Spleen (tissue), 7 donors: ENCODE data around the gene FURIN.

Experiments
- POLR2A ChIP-seq, 3 donors: fragments of 450-650 bp; IDR thresholded peaks; one replicate each; pipeline ENCODE4 v1.5.1; 2017; ENCODE audit warnings: antibody characterized with exemption in 3 of 3, mild to moderate bottlenecking in 1 of 3
- POLR2AphosphoS5 ChIP-seq, 3 donors: sonication (generic); formaldehyde crosslinking; IDR thresholded peaks; one replicate each; pipeline ENCODE4 v1.5.1; 2017; ENCODE audit warnings: antibody characterized with exemption in 3 of 3
- TF ChIP-seq, protein P1 (sequence below), 11 experiments: fragments of 200-600 bp in 7 of 11; fragments of 450-650 bp in 4 of 11; sonication (generic) in 4 of 11; IDR thresholded peaks in 8 of 11; conservative IDR thresholded peaks in 3 of 11; 1 replicate in 7 of 11; 2 replicates in 4 of 11; pipeline versions ENCODE4 v1.4.0 to v1.8.0; 2016 to 2021; ENCODE audit warnings: antibody characterized with exemption in 11 of 11, inconsistent platforms in 4 of 11, mild to moderate bottlenecking in 1 of 11
- donor health status: DM: no; HTN: no; CAD: no; lungs with moderate emphysema.
- donor health status: DM: no; HTN: no; CAD: no.
- donor health status: DM: no; HTN: no; CAD: no.

DNA sequence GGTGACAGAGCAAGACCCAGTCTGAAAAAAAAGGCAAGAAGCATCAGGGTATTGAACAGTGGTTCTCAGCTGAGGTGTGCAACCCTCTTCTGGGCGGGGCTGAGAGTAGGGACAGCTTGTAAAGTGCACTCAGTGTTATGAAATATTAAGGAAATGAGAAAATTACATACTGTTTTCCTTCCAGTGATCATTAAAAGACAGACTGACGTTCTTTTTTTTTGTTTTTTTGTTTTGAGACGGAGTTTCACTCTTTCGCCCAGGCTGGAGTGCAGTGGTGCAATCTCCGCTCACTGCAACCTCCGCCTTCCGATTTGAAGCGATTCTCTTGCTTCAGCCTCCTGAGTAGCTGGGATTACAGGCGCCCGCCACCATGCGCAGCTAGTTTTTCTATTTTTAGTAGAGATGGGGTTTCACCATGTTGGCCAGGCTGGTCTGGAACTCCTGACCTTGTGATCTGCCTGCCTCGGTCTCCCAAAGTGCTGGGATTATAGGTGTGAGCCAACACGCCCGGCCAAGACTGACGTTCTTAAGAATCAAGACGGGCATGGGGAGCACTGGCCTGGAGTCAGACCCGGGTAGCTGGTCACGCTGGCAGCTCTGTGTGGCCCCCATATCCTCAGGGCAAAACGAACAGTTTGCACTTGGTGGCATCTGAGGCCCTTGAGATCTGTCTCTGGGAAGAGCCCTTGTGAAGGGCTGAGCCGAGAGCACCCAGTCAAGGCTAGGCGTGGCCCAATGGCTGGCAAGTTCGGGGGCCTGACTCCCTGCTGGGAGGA, 46.1 kb downstream of the FURIN start:
- TF ChIP-seq POLR2A (IDR thresholded peaks at IDR 0.05) (no peak), POLR2AphosphoS5 (IDR thresholded peaks at IDR 0.05) (peak in 2 of 3 donors; percentile 23 to 68)
- TF ChIP-seq, protein P1, sequence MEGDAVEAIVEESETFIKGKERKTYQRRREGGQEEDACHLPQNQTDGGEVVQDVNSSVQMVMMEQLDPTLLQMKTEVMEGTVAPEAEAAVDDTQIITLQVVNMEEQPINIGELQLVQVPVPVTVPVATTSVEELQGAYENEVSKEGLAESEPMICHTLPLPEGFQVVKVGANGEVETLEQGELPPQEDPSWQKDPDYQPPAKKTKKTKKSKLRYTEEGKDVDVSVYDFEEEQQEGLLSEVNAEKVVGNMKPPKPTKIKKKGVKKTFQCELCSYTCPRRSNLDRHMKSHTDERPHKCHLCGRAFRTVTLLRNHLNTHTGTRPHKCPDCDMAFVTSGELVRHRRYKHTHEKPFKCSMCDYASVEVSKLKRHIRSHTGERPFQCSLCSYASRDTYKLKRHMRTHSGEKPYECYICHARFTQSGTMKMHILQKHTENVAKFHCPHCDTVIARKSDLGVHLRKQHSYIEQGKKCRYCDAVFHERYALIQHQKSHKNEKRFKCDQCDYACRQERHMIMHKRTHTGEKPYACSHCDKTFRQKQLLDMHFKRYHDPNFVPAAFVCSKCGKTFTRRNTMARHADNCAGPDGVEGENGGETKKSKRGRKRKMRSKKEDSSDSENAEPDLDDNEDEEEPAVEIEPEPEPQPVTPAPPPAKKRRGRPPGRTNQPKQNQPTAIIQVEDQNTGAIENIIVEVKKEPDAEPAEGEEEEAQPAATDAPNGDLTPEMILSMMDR (IDR thresholded peaks at IDR 0.05 in 8 of 11, conservative IDR thresholded peaks at IDR 0.05 in 3 of 11), result no peak
